H1 (cell line): ENCODE data around the gene PPP1R1C. TPM values are rescaled to one million over a fixed set of nuclear protein-coding genes. Genes with fewer than 3 reads are reported as not detected.

Source experiments
- CTCF ChIA-PET: fragments of 300-600 bp; sonication (Branson Sonifier 250); formaldehyde crosslinking; loops from one replicate; lab custom pipeline; 2021; ENCODE audit not compliant: partially characterized antibody; lab: Charles Lee
- POLR2A ChIA-PET: fragments of 300-600 bp; sonication (Branson Sonifier 250); formaldehyde crosslinking; loops from one replicate; lab custom pipeline; 2021; ENCODE audit warnings: inconsistent platforms; ENCODE audit not compliant: partially characterized antibody; lab: Charles Lee
- DNase-seq, 2 experiments: peaks; one replicate each; pipeline versions ENCODE4 v3.0.0 to v3.0.0-alpha.2; 2010 to 2022; ENCODE audit warnings: low spot score in 2 of 2, low read depth in 1 of 2, mixed read lengths in 1 of 2
- FAIRE-seq: peaks from 2 replicates; lab custom pipeline; 2011; peaks lifted over from hg19 to GRCh38; lab: Jason Lieb, UNC
- H2AFZ ChIP-seq: 2 replicates; pipeline ENCODE4 v1.8.1; 2012; ENCODE audit warnings: low read length, inconsistent platforms
- H2AK5ac ChIP-seq: 2 replicates; pipeline ENCODE4 v1.6.1; 2013; ENCODE audit warnings: low read depth, low read length
- H2BK120ac ChIP-seq: replicated peaks from 2 replicates; pipeline ENCODE3; 2013; ENCODE audit warnings: low read depth, low read length, inconsistent platforms
- H2BK12ac ChIP-seq: 2 replicates; pipeline ENCODE4 v1.6.1; 2013; ENCODE audit warnings: low read depth, low read length
- H2BK15ac ChIP-seq: 2 replicates; pipeline ENCODE4 v1.6.1; 2013; ENCODE audit warnings: low read length
- H2BK20ac ChIP-seq: 2 replicates; pipeline ENCODE4 v1.6.1; 2013; ENCODE audit warnings: low read length
- H2BK5ac ChIP-seq: 2 replicates; pipeline ENCODE4 v1.6.1; 2013; ENCODE audit warnings: low read depth, low read length
- H3K14ac ChIP-seq: 2 replicates; pipeline ENCODE4 v1.6.1; 2013; ENCODE audit warnings: inconsistent platforms; ENCODE audit not compliant: insufficient read length
- H3K18ac ChIP-seq: 2 replicates; pipeline ENCODE4 v1.6.1; 2013; ENCODE audit warnings: low read length; ENCODE audit errors: extremely low read depth
- H3K23ac ChIP-seq: 2 replicates; pipeline ENCODE4 v1.6.1; 2013; ENCODE audit warnings: inconsistent platforms; ENCODE audit not compliant: insufficient read length
- H3K23me2 ChIP-seq: 2 replicates; pipeline ENCODE4 v1.6.1; 2013; ENCODE audit warnings: low read depth, low read length
- H3K27ac ChIP-seq: 2 replicates; pipeline ENCODE4 v1.6.1; 2011; ENCODE audit warnings: low read depth, low read length, inconsistent platforms
- H3K27me3 ChIP-seq, 4 experiments: replicated peaks in 1 of 4; 1 replicate in 1 of 4; 2 replicates in 3 of 4; pipeline versions ENCODE4 v1.6.1 to v1.8.1; 2011 to 2013; ENCODE audit warnings: low read length in 3 of 4, mild to moderate bottlenecking in 3 of 4, inconsistent platforms in 2 of 4, mixed read lengths in 2 of 4, moderate library complexity in 1 of 4; ENCODE audit not compliant: control insufficient read depth in 3 of 4, insufficient read depth in 3 of 4; ENCODE audit errors: extremely low read depth in 1 of 4
- H3K36me3 ChIP-seq, 4 experiments: 2 replicates each; pipeline versions ENCODE4 v1.6.1 to v1.8.1; 2011 to 2013; ENCODE audit warnings: mild to moderate bottlenecking in 4 of 4, low read length in 3 of 4, moderate library complexity in 2 of 4, control low read depth in 1 of 4, inconsistent platforms in 1 of 4; ENCODE audit not compliant: insufficient read depth in 4 of 4, control insufficient read depth in 2 of 4
- H3K4ac ChIP-seq: replicated peaks from 2 replicates; pipeline ENCODE3; 2013; ENCODE audit warnings: low read length, low read depth, mixed read lengths, inconsistent platforms; ENCODE audit not compliant: insufficient read length
- H3K4me1 ChIP-seq, 4 experiments: replicated peaks in 1 of 4; 1 replicate in 1 of 4; 2 replicates in 3 of 4; pipeline versions ENCODE4 v1.6.1 to v1.8.1; 2011 to 2013; ENCODE audit warnings: low read length in 3 of 4, inconsistent platforms in 2 of 4, mixed read lengths in 1 of 4; ENCODE audit not compliant: insufficient read depth in 4 of 4, control insufficient read depth in 3 of 4
- H3K4me2 ChIP-seq, 2 experiments: 2 replicates each; pipeline versions ENCODE4 v1.6.1 to v1.8.1; 2011 to 2013; ENCODE audit warnings: low read depth in 2 of 2, low read length in 2 of 2, control low read depth in 1 of 2, inconsistent platforms in 1 of 2, mild to moderate bottlenecking in 1 of 2; ENCODE audit not compliant: insufficient read depth in 1 of 2
- H3K4me3 ChIP-seq, 4 experiments: fragments of 200-600, 300-600 bp in 1 of 4; sonication (generic), shearing (Covaris generic), sonication (Bioruptor Twin) in 1 of 4; 2 replicates each; pipeline versions ENCODE4 v1.5.1 to v1.8.1; 2011 to 2016; ENCODE audit warnings: low read length in 4 of 4, low read depth in 3 of 4, control low read depth in 2 of 4, inconsistent platforms in 2 of 4, mild to moderate bottlenecking in 2 of 4, mixed read lengths in 1 of 4, moderate library complexity in 1 of 4; ENCODE audit not compliant: insufficient read depth in 2 of 4; ENCODE audit errors: extremely low read depth in 1 of 4
- H3K56ac ChIP-seq: replicated peaks from 2 replicates; pipeline ENCODE3; 2013; ENCODE audit warnings: low read depth, mild to moderate bottlenecking, mixed read lengths, low read length, inconsistent platforms; ENCODE audit not compliant: insufficient read length
- H3K79me1 ChIP-seq: 2 replicates; pipeline ENCODE4 v1.6.1; 2013; ENCODE audit warnings: low read depth, low read length, control low read depth
- H3K79me2 ChIP-seq, 2 experiments: 2 replicates each; pipeline versions ENCODE4 v1.6.1 to v1.8.1; 2012 to 2013; ENCODE audit warnings: low read length in 2 of 2, mild to moderate bottlenecking in 2 of 2, inconsistent platforms in 1 of 2; ENCODE audit not compliant: insufficient read depth in 2 of 2, control insufficient read depth in 1 of 2
- H3K9ac ChIP-seq, 4 experiments: replicated peaks in 1 of 4; 1 replicate in 1 of 4; 2 replicates in 3 of 4; pipeline versions ENCODE4 v1.6.1 to v1.8.1; 2011 to 2013; ENCODE audit warnings: low read depth in 3 of 4, low read length in 3 of 4, control low read depth in 2 of 4, mild to moderate bottlenecking in 2 of 4, moderate library complexity in 2 of 4, inconsistent platforms in 1 of 4; ENCODE audit errors: extremely low read depth in 1 of 4
- H3K9me3 ChIP-seq, 2 experiments: 2 replicates each; pipeline versions ENCODE4 v1.6.1 to v1.8.1; 2012 to 2013; ENCODE audit warnings: mild to moderate bottlenecking in 2 of 2, moderate library complexity in 2 of 2, control low read depth in 1 of 2, inconsistent platforms in 1 of 2, low read depth in 1 of 2, low read length in 1 of 2, mixed read lengths in 1 of 2; ENCODE audit not compliant: insufficient read depth in 2 of 2
- H4K20me1 ChIP-seq, 2 experiments: replicated peaks in 1 of 2; 2 replicates each; pipeline versions ENCODE3 to v1.8.1; 2011 to 2013; ENCODE audit warnings: inconsistent platforms in 2 of 2, low read length in 2 of 2, mild to moderate bottlenecking in 1 of 2; ENCODE audit not compliant: insufficient read depth in 2 of 2, control insufficient read depth in 1 of 2
- H4K5ac ChIP-seq: 2 replicates; pipeline ENCODE4 v1.6.1; 2013; ENCODE audit warnings: low read length, low read depth, mixed read lengths, inconsistent platforms; ENCODE audit not compliant: insufficient read length
- H4K8ac ChIP-seq: 2 replicates; pipeline ENCODE4 v1.8.0; 2013; ENCODE audit warnings: mild to moderate bottlenecking, moderate library complexity, low read length, inconsistent platforms; ENCODE audit not compliant: insufficient read depth; ENCODE audit errors: extremely low read depth
- H4K91ac ChIP-seq: replicated peaks from 2 replicates; pipeline ENCODE3; 2013; ENCODE audit warnings: low read length, mixed read lengths, inconsistent platforms; ENCODE audit not compliant: insufficient read length
- CHD1 ChIP-seq: IDR thresholded peaks from 2 replicates; pipeline ENCODE4 v1.6.1; 2012; ENCODE audit warnings: low read depth, low read length, improper control_type of control experiment
- WGBS, 2 experiments: shearing (Covaris generic) in 1 of 2; methylation state at CpG; one replicate each; pipeline versions ENCODE4 v1.1.6 to v1.1.7; 2013 to 2015; ENCODE audit warnings: low lambda C conversion rate in 2 of 2, mixed read lengths in 2 of 2, inconsistent platforms in 1 of 2, low coverage in 1 of 2, missing lambda C conversion rate in 1 of 2; ENCODE audit not compliant: insufficient replicate concordance in 2 of 2, insufficient coverage in 1 of 2, insufficient read length in 1 of 2; ENCODE audit errors: extremely low coverage in 1 of 2, missing lambda C conversion rate in 1 of 2; 5-methylcytosine and 5-hydroxymethylcytosine counted together
- polyA plus RNA-seq, 7 experiments: library from polyadenylated mRNA; depleted of rRNA in 3 of 7; stranded (reverse) in 5 of 7; unstranded in 2 of 7; fragments of >200 nt in 5 of 7; fragments of 200-250 nt in 2 of 7; gene quantifications; 1 replicate in 5 of 7; 2 replicates in 1 of 7; 4 replicates in 1 of 7; pipeline versions ENCODE4 v1.2.1 to v1.2.3, GENCODE V29; 2011 to 2013; ENCODE audit warnings: missing spikeins in 2 of 7, mixed read lengths in 2 of 7
- total RNA-seq: library from RNA; stranded (reverse); fragmentation: NEBNext Ultra II Directional; extraction: Animal tissue kit (Norgen Biotek cat#: 25700); gene quantifications from 2 replicates; pipeline ENCODE4 v1.2.1, GENCODE V29; 2021

Gene PPP1R1C
- total and polyA plus RNA-seq, 2 of the 8 experiments (the other 6 are each of a cell fraction or from before 2014, with no cell fraction given) = 1.3 to 5.3 TPM

- Histone ChIP-seq H3K9me3 (no peaks in the 10 kb centered on the region), H3K23me2 (no peaks in the 10 kb centered on the region), H3K79me2 (no peaks in the 10 kb centered on the region), H3K9ac (no peak overlapping the region), H2BK120ac (no peak overlapping the region), H2AFZ (no peak overlapping the region), H3K36me3 (no peaks in the 10 kb centered on the region), H3K14ac (no peak overlapping the region), H3K4me2 (no peak overlapping the region), H3K27me3 (no peaks in the 10 kb centered on the region), H2BK20ac (no peak overlapping the region), H3K56ac (no peak overlapping the region), H3K79me1 (no peaks in the 10 kb centered on the region), H2BK15ac (no peak overlapping the region), H4K8ac (no peak overlapping the region), H4K5ac (no peak overlapping the region), H3K18ac (no peak overlapping the region), H3K27ac (no peak overlapping the region), H3K23ac (no peak overlapping the region), H3K4me1 (no peaks in the 10 kb centered on the region), H2BK5ac (no peak overlapping the region), H2BK12ac (no peak overlapping the region), H2AK5ac (no peak overlapping the region), H4K20me1 (no peaks in the 10 kb centered on the region), H3K4me3 (no peak overlapping the region), H4K91ac (no peak overlapping the region), H3K4ac (no peak overlapping the region)
- FAIRE-seq (no peak), DNase-seq (no peak)
- WGBS, 2 experiments = 94% methylated on average over 3 of the region's 3 CpGs; no CpG with 5 or more reads in 1 of the 2 experiments
- ChIA-PET POLR2A (interaction anchor here (0.6 kb wide), 1 partner anchor 30 kb away, joined by 3 read pairs; no protein-coding TSS in a partner anchor), CTCF (interaction anchor here (0.8 to 2.8 kb wide), 13 partner anchors 8 to 356 kb away, joined by 3 to 30 read pairs (median 5); no protein-coding TSS in a partner anchor)
- no peak for TF ChIP-seq CHD1
Measured at GRCh38 chr2:182078988-182079602, 93.4 kb downstream of the PPP1R1C start.
